ENCODE data around the gene CRYBG1.

Gene CRYBG1

GRCh38 chr6:106560996-106561685 is 200.6 kb downstream of the CRYBG1 start:
- TF ChIP-seq CTCF (IDR thresholded peaks at IDR 0.05; ENCODE audit: insufficient read depth, low read depth, low read length, missing control alignments): no peak
- H3K4me3 ChIP-seq (ENCODE audit: low read depth, low read length): no peak overlapping the region
- DNase-seq (ENCODE audit: low read depth): no peak

- H3K4me3 ChIP-seq (ENCODE audit: low read depth, low read length): no peak overlapping the region
- no peak for TF ChIP-seq CTCF (IDR thresholded peaks at IDR 0.05; ENCODE audit: insufficient read depth, low read depth, low read length, missing control alignments)
- DNase-seq (ENCODE audit: low read depth): no peak
These were observed 201.3 kb downstream of the CRYBG1 start for GRCh38 chr6:106561686-106562405.

DNA sequence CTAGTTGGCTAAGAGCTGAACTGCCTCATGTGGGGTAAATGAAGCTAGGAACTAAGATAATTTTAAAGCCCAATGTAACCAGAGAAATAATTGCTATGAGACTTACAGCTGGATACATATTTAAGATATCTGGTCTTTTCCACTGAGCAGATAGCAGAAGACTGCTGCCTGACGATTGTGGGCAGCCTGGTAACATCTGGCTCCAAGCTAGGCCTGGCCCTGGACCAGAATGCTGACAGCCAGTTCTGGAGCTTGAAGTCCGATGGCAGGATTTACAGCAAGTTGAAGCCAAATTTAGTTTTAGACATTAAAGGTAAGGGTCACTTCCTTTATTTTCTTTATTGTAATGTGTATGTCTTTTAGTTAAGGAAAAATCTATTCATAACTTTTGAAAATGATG is 203.1 kb downstream of the CRYBG1 start:
- no peak for DNase-seq (ENCODE audit: low read depth)
- no peak for TF ChIP-seq CTCF (IDR thresholded peaks at IDR 0.05; ENCODE audit: insufficient read depth, low read depth, low read length, missing control alignments)
- no peak overlapping the region for H3K4me3 ChIP-seq (ENCODE audit: low read depth, low read length)

DNA sequence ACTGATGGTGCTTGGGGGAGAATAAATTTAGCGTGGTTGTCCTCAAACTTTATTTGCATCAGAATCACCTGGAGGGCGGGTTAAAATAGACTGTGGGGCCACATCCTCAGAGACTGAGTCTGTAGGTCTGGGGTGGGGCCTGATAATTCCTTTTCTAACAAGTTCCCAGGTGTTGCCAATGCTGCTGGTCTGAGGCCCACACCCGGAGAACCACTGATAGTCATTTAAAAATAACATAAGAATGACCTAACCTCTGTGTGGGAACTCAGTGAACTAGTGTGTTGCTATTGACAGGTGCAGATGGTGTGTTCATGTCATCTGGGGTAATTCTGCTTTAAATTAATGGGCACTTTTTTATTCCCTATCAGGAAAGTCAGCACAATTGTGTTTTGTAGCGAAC is 204.0 kb downstream of the CRYBG1 start:
- no peak overlapping the region for H3K4me3 ChIP-seq (ENCODE audit: low read depth, low read length)
- no peak for TF ChIP-seq CTCF (IDR thresholded peaks at IDR 0.05; ENCODE audit: insufficient read depth, low read depth, low read length, missing control alignments)
- no peak for DNase-seq (ENCODE audit: low read depth)

GRCh38 chr6:106568530-106568929 is 208.0 kb downstream of the CRYBG1 start:
- no peak overlapping the region for H3K4me3 ChIP-seq (ENCODE audit: low read depth, low read length)
- TF ChIP-seq CTCF (IDR thresholded peaks at IDR 0.05; ENCODE audit: insufficient read depth, low read depth, low read length, missing control alignments): no peak
- DNase-seq (ENCODE audit: low read depth): no peak

DNA sequence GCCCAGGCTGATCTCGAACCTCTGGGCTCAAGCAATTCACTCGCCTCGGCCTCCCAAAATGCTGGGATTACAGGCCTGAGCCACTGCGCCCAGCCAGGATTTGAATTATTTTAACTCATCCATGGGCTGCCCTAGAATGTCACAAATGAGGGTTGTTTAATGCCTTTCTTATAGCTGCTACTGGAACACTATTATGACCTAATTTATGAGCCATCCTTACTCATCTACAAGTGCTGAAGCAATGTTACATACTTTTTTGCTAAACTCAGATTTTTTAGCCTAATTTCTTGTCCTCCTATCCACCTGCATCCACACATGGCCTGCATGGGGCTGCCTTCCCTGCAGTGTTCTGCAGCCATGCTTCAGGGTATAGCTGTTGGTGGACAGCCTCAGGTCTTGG is 208.9 kb downstream of the CRYBG1 start:
- no peak for TF ChIP-seq CTCF (IDR thresholded peaks at IDR 0.05; ENCODE audit: insufficient read depth, low read depth, low read length, missing control alignments)
- no peak overlapping the region for H3K4me3 ChIP-seq (ENCODE audit: low read depth, low read length)
- DNase-seq (ENCODE audit: low read depth): no peak

Measured in GM12865 (cell line).